Smooth muscle cell (in vitro differentiated cells): ENCODE data around the gene UGT1A6. TPM values are rescaled to one million over a fixed set of nuclear protein-coding genes. Genes with fewer than 3 reads are reported as not detected.

ENCODE experiments used
- DNase-seq: peaks from one replicate; lab custom pipeline; 2025; ENCODE audit not compliant: unreplicated experiment; lab: John Stamatoyannopoulos, UW
- H2AFZ ChIP-seq: fragments of 200-600 bp; sonication (generic); 2 replicates; pipeline ENCODE4 v1.6.0; 2016; ENCODE audit warnings: antibody characterized with exemption, low read depth, mild to moderate bottlenecking
- H3F3A ChIP-seq: fragments of 200-600 bp; sonication (generic); 2 replicates; pipeline ENCODE4 v1.6.0; 2017; ENCODE audit warnings: antibody characterized with exemption, low read depth
- H3K27ac ChIP-seq: fragments of 200-600 bp; sonication (generic); 2 replicates; pipeline ENCODE4 v1.5.1; 2016; ENCODE audit warnings: low read depth, mild to moderate bottlenecking
- H3K27me3 ChIP-seq: fragments of 200-600 bp; sonication (generic); 2 replicates; pipeline ENCODE4 v1.6.1; 2016; ENCODE audit warnings: low read depth, mild to moderate bottlenecking
- H3K36me3 ChIP-seq: fragments of 200-600 bp; sonication (generic); 2 replicates; pipeline ENCODE4 v1.5.1; 2016; ENCODE audit warnings: low read depth
- H3K4me1 ChIP-seq: fragments of 200-600 bp; sonication (generic); 2 replicates; pipeline ENCODE4 v1.5.1; 2016; ENCODE audit warnings: low read depth
- H3K4me2 ChIP-seq: fragments of 200-600 bp; sonication (generic); 2 replicates; pipeline ENCODE4 v1.6.0; 2016; ENCODE audit warnings: mild to moderate bottlenecking
- H3K4me3 ChIP-seq: fragments of 200-600 bp; sonication (generic); 2 replicates; pipeline ENCODE4 v1.5.1; 2016; ENCODE audit warnings: mild to moderate bottlenecking
- H3K79me2 ChIP-seq: fragments of 200-600 bp; sonication (generic); 2 replicates; pipeline ENCODE4 v1.6.0; 2016; ENCODE audit warnings: low read depth, mild to moderate bottlenecking
- H3K9ac ChIP-seq: fragments of 200-600 bp; sonication (generic); 2 replicates; pipeline ENCODE4 v1.6.0; 2016; ENCODE audit warnings: low read depth
- H3K9me3 ChIP-seq: fragments of 200-600 bp; sonication (generic); replicated peaks from 2 replicates; pipeline ENCODE4 v1.5.1; 2016; ENCODE audit warnings: low read depth
- H4K20me1 ChIP-seq: fragments of 200-600 bp; sonication (generic); 2 replicates; pipeline ENCODE4 v1.6.0; 2016; ENCODE audit warnings: low read depth
- WGBS: methylation state at CpG from one replicate; pipeline ENCODE4 v1.1.7; 2016; ENCODE audit warnings: low lambda C conversion rate; 5-methylcytosine and 5-hydroxymethylcytosine counted together
- polyA plus RNA-seq: library from polyadenylated mRNA; unstranded; fragments of >200 nt; fragmentation: Nextera tagmentation; extraction: Ambion mirVana; gene quantifications from 2 replicates; pipeline ENCODE4 v1.2.1, GENCODE V29; 2016
- total RNA-seq: library from RNA; depleted of rRNA; stranded (reverse); fragments of >200 nt; gene quantifications from 2 replicates; pipeline ENCODE4 v1.2.3, GENCODE V29; 2014
- TF ChIP-seq, protein P1 (sequence below): fragments of 200-600 bp; sonication (generic); IDR thresholded peaks from 2 replicates; pipeline ENCODE4 v1.5.1; 2017; ENCODE audit warnings: borderline replicate concordance, mild to moderate bottlenecking, antibody characterized with exemption; ENCODE audit not compliant: insufficient read depth, poor library complexity, severe bottlenecking

UGT1A6 gene
- total and polyA plus RNA-seq, 2 experiments from 2014 or later = 0.63 TPM; not detected in 1

DNA sequence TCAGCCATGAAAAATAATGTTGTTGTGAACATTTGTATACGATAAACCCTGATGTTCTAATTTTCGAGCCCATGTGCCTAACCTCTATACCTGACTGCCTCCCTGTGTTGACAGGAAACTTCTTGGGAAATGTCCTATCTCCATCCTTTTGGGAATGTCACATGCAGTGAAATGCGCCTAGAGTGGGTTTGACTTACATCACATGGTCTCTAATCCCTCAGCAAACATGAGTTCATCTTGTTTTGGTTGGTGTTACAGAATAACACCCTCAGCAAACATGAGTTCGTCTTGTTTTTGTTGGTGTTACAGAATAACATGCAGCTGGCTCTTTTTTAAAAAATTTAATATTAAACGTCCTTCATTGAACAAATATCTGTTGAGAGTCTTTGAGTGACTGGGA is 4.3 kb upstream of the UGT1A6 start:
- WGBS = 84% methylated on average over 5 of the region's 5 CpGs
- Histone ChIP-seq H4K20me1 (no peaks in the 10 kb centered on the region), H3K9me3 (no peaks in the 10 kb centered on the region), H3K27me3 (no peaks in the 10 kb centered on the region), H3K4me3 (no peak overlapping the region), H3K27ac (no peak overlapping the region), H3K4me1 (no peaks in the 10 kb centered on the region), H2AFZ (no peak overlapping the region), H3K79me2 (no peaks in the 10 kb centered on the region), H3K36me3 (no peaks in the 10 kb centered on the region), H3F3A (no peaks in the 10 kb centered on the region), H3K9ac (no peak overlapping the region), H3K4me2 (no peak overlapping the region)
- DNase-seq = no peak
- TF ChIP-seq, protein P1, sequence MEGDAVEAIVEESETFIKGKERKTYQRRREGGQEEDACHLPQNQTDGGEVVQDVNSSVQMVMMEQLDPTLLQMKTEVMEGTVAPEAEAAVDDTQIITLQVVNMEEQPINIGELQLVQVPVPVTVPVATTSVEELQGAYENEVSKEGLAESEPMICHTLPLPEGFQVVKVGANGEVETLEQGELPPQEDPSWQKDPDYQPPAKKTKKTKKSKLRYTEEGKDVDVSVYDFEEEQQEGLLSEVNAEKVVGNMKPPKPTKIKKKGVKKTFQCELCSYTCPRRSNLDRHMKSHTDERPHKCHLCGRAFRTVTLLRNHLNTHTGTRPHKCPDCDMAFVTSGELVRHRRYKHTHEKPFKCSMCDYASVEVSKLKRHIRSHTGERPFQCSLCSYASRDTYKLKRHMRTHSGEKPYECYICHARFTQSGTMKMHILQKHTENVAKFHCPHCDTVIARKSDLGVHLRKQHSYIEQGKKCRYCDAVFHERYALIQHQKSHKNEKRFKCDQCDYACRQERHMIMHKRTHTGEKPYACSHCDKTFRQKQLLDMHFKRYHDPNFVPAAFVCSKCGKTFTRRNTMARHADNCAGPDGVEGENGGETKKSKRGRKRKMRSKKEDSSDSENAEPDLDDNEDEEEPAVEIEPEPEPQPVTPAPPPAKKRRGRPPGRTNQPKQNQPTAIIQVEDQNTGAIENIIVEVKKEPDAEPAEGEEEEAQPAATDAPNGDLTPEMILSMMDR = no peak

DNA sequence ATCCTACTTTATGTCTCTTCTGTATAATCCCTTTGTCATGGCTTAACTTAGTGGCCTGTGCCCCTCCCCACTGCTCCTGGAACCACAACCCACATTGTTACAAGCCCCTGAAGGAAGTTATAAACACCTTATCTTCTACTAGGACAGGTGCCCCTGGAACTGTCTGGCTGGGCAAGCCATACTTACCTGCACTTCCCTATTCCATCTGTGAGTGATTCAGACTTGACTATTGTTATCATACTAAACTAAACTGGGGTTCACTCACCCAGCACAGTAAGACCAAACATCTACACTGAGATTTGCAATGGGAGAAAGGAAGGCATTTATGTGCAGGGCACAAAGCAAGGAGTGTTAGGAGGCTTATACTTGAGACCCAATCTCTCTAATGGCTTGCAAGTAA is 3.7 kb upstream of the UGT1A6 start:
- no peaks in the 10 kb centered on the region for H3F3A ChIP-seq
- H3K27me3 ChIP-seq = no peaks in the 10 kb centered on the region
- no peaks in the 10 kb centered on the region for H3K36me3 ChIP-seq
- TF ChIP-seq, protein P1 = no peak
- no peak overlapping the region for H3K4me2 ChIP-seq
- H4K20me1 ChIP-seq = no peaks in the 10 kb centered on the region
- H3K9me3 ChIP-seq = no peaks in the 10 kb centered on the region
- no peak overlapping the region for H3K27ac ChIP-seq
- no peak overlapping the region for H3K9ac ChIP-seq
- no peaks in the 10 kb centered on the region for H3K79me2 ChIP-seq
- no peak overlapping the region for H3K4me3 ChIP-seq
- no peak overlapping the region for H2AFZ ChIP-seq
- no peaks in the 10 kb centered on the region for H3K4me1 ChIP-seq
- no peak for DNase-seq

DNA sequence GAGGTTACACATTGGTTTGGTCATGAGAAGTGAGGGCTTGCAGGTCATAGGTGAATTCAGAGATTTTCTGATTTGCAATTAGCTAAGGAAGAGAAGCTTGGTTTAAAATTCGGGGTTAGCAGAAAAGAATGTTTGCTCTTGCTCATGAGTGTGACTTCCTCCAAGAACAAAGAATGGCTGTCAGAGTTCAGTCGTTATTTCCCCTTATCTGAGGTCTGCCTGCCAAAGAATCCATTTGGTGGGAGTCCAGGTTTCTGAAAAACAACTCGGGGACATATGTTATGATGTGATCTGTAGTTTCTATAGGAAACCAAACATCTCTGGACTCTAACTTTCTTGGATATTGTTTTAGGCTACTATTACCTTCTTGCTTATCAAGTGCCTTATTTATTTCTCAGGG is 3.2 kb upstream of the UGT1A6 start:
- Histone ChIP-seq H3K27ac (no peak overlapping the region), H3F3A (no peaks in the 10 kb centered on the region), H3K4me3 (no peak overlapping the region), H3K79me2 (no peaks in the 10 kb centered on the region), H3K4me1 (no peaks in the 10 kb centered on the region), H3K9ac (no peak overlapping the region), H3K27me3 (no peaks in the 10 kb centered on the region), H3K4me2 (no peak overlapping the region), H3K36me3 (no peaks in the 10 kb centered on the region), H3K9me3 (no peaks in the 10 kb centered on the region), H4K20me1 (no peaks in the 10 kb centered on the region), H2AFZ (no peak overlapping the region)
- DNase-seq = no peak
- WGBS = 59% methylated on average over 3 of the region's 3 CpGs
- TF ChIP-seq, protein P1 = no peak

DNA sequence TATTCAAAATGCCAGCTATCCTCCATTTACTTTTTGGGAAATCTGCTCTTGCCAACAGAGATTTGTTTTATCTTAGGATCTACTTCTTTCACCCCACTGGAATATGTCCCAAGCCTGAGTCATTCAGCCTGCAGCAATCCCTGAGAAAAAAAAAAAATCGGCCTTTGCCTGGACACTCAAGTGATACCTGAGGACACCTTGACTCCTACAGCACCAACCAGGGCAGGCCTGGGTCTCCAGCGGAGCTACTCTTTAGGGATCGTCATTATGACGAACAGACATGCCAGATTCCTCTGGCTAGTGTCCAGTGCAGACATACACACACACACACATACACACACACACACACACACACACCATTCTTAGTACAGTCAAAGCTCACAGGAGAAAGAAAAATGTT is 2.2 kb upstream of the UGT1A6 start:
- Histone ChIP-seq H3K9ac (no peak overlapping the region), H3F3A (no peaks in the 10 kb centered on the region), H3K27ac (no peak overlapping the region), H3K27me3 (no peaks in the 10 kb centered on the region), H3K79me2 (no peaks in the 10 kb centered on the region), H3K4me3 (no peak overlapping the region), H4K20me1 (no peaks in the 10 kb centered on the region), H3K9me3 (no peaks in the 10 kb centered on the region), H3K4me2 (no peak overlapping the region), H3K36me3 (no peaks in the 10 kb centered on the region), H3K4me1 (no peaks in the 10 kb centered on the region), H2AFZ (no peak overlapping the region)
- DNase-seq = no peak
- TF ChIP-seq, protein P1 = no peak
- 87% methylated on average over 4 of the region's 4 CpGs for WGBS
